WTC11 (cell line): ENCODE data around the gene DYSF. TPM values are rescaled to one million over a fixed set of nuclear protein-coding genes. Genes with fewer than 3 reads are reported as not detected.

Source experiments
- ATAC-seq: fragments of 200-7000 bp; cut with Tn5 transposase; 2 replicates; pipeline ENCODE4 v1.10.0; 2021; ENCODE audit warnings: mild to moderate bottlenecking, moderate library complexity
- CTCF ChIA-PET: fragments of 300-600 bp; sonication (Branson Sonifier 250); formaldehyde crosslinking; loops from one replicate; lab custom pipeline; 2021; ENCODE audit warnings: antibody characterized with exemption; lab: Charles Lee
- POLR2A ChIA-PET: fragments of 350-600 bp; sonication (Branson Sonifier 250); formaldehyde crosslinking; loops from one replicate; lab custom pipeline; 2021; ENCODE audit warnings: antibody characterized with exemption; lab: Charles Lee
- DNase-seq: peaks from one replicate; pipeline ENCODE4 v3.0.0; 2021; ENCODE audit warnings: low spot score
- H3K27ac Mint-ChIP-seq: 2 replicates; pipeline ENCODE4 v1.8.0; 2021; ENCODE audit warnings: mixed read lengths
- H3K27me3 Mint-ChIP-seq: 2 replicates; pipeline ENCODE4 v1.8.0; 2021; ENCODE audit warnings: low read depth, mild to moderate bottlenecking, moderate library complexity, mixed read lengths
- H3K36me3 Mint-ChIP-seq: 2 replicates; pipeline ENCODE4 v1.8.0; 2021; ENCODE audit warnings: mixed read lengths
- H3K4me1 Mint-ChIP-seq: 2 replicates; pipeline ENCODE4 v1.8.0; 2022; ENCODE audit warnings: mixed read lengths
- H3K4me3 Mint-ChIP-seq: 2 replicates; pipeline ENCODE4 v1.8.0; 2021; ENCODE audit warnings: mild to moderate bottlenecking, moderate library complexity, mixed read lengths
- H3K9me3 Mint-ChIP-seq: 2 replicates; pipeline ENCODE4 v1.8.0; 2021; ENCODE audit warnings: mixed read lengths
- EMX1 ChIP-seq: fragments of 250-450 bp; sonication (Bioruptor Pico); IDR thresholded peaks from 2 replicates; pipeline ENCODE4 v1.8.0; 2021; ENCODE audit warnings: mild to moderate bottlenecking
- JAZF1 ChIP-seq: fragments of 250-450 bp; sonication (Bioruptor Pico); IDR thresholded peaks from 2 replicates; pipeline ENCODE4 v1.9.0; 2021; ENCODE audit warnings: moderate library complexity, mild to moderate bottlenecking, inconsistent platforms
- NR1H2 ChIP-seq: sonication (generic); formaldehyde crosslinking; IDR thresholded peaks from 2 replicates; pipeline ENCODE4 v1.9.0; 2021; ENCODE audit warnings: mild to moderate bottlenecking, moderate library complexity, missing genetic modification reagents
- SMAD4 ChIP-seq: sonication (generic); formaldehyde crosslinking; IDR thresholded peaks from 2 replicates; pipeline ENCODE4 v1.8.0; 2022; ENCODE audit warnings: mild to moderate bottlenecking, missing genetic modification reagents
- TCF7 ChIP-seq: sonication (generic); formaldehyde crosslinking; IDR thresholded peaks from 2 replicates; pipeline ENCODE4 v1.8.0; 2022; ENCODE audit warnings: mild to moderate bottlenecking, low read depth, missing genetic modification reagents, moderate library complexity
- ZNF138 ChIP-seq: sonication (generic); formaldehyde crosslinking; conservative IDR thresholded peaks from 2 replicates; pipeline ENCODE4 v1.8.1; 2022; ENCODE audit warnings: mild to moderate bottlenecking, moderate library complexity, missing genetic modification reagents
- ZNF232 ChIP-seq: sonication (generic); formaldehyde crosslinking; IDR thresholded peaks from 2 replicates; pipeline ENCODE4 v1.8.0; 2022; ENCODE audit warnings: mild to moderate bottlenecking, missing genetic modification reagents
- total RNA-seq: library from RNA; stranded (reverse); gene quantifications from 3 replicates; pipeline ENCODE4 v1.2.3, GENCODE V29; 2021
- TF ChIP-seq, protein P1 (sequence below): fragments of 250-450 bp; sonication (Bioruptor Pico); IDR thresholded peaks from 2 replicates; pipeline ENCODE4 v1.9.0; 2021; ENCODE audit warnings: mild to moderate bottlenecking
- TF ChIP-seq, protein P2 (sequence below): sonication (generic); formaldehyde crosslinking; IDR thresholded peaks from 2 replicates; pipeline ENCODE4 v1.8.0; 2023; ENCODE audit warnings: missing genetic modification reagents, mild to moderate bottlenecking, borderline replicate concordance
- TF ChIP-seq, protein P3 (sequence below): sonication (generic); formaldehyde crosslinking; IDR thresholded peaks from 2 replicates; pipeline ENCODE4 v1.8.0; 2023; ENCODE audit warnings: missing genetic modification reagents
- TF ChIP-seq, protein P4 (sequence below): sonication (generic); formaldehyde crosslinking; conservative IDR thresholded peaks from 2 replicates; pipeline ENCODE4 v1.8.1; 2022; ENCODE audit warnings: mild to moderate bottlenecking, missing genetic modification reagents
- TF ChIP-seq, protein P5 (sequence below): sonication (generic); formaldehyde crosslinking; IDR thresholded peaks from 2 replicates; pipeline ENCODE4 v1.8.0; 2022; ENCODE audit warnings: mild to moderate bottlenecking, missing genetic modification reagents
- TF ChIP-seq, protein P6 (sequence below): sonication (generic); formaldehyde crosslinking; conservative IDR thresholded peaks from 2 replicates; pipeline ENCODE4 v1.8.1; 2023; ENCODE audit warnings: mild to moderate bottlenecking, low read depth, missing genetic modification reagents, moderate library complexity

DYSF gene
- total RNA-seq, 1 experiment from 2014 or later, result 14.8 TPM

DNA sequence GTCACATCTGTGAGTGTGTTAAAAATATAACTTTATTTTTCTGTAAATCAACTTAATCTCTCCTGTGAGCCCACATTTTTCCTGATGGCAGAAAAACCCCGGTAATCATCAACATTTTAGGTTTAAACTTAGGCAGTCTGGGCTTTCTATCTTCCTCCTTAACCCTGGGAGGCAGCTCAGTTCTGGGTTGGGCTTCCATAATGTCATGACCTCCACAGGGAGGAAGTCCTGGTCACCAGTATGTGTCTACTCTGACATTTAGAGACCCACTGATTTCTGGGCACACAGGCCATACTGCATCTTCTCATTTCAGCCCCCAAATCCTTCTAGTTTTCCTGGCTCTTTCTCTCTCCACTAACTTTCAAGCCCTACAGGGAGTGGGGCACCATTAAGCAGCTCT is 181.2 kb downstream of the DYSF start (continued):
- TF ChIP-seq, protein P1, sequence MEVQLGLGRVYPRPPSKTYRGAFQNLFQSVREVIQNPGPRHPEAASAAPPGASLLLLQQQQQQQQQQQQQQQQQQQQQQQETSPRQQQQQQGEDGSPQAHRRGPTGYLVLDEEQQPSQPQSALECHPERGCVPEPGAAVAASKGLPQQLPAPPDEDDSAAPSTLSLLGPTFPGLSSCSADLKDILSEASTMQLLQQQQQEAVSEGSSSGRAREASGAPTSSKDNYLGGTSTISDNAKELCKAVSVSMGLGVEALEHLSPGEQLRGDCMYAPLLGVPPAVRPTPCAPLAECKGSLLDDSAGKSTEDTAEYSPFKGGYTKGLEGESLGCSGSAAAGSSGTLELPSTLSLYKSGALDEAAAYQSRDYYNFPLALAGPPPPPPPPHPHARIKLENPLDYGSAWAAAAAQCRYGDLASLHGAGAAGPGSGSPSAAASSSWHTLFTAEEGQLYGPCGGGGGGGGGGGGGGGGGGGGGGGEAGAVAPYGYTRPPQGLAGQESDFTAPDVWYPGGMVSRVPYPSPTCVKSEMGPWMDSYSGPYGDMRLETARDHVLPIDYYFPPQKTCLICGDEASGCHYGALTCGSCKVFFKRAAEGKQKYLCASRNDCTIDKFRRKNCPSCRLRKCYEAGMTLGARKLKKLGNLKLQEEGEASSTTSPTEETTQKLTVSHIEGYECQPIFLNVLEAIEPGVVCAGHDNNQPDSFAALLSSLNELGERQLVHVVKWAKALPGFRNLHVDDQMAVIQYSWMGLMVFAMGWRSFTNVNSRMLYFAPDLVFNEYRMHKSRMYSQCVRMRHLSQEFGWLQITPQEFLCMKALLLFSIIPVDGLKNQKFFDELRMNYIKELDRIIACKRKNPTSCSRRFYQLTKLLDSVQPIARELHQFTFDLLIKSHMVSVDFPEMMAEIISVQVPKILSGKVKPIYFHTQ, result no peak

DNA sequence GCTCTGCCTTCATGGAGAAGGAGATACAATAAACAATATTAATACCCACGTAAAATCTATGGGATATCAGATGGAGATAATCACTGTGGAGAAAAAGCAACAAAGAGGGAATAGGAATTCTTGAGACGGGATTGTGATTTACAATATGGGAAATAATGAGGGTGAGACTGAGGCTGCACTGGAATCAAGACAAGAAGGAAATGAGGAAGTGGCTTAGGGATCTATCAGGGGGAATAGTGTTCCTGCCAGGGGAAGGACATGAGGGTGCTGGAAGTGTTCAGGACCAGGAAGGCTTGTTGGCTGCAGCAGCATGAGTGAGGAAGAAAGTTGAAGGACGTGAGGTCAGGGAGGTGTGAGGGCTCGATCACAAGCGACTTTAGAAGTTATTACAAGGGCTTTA is 182.4 kb downstream of the DYSF start:
- Mint-ChIP-seq H3K27ac (no peak overlapping the region), H3K4me1 (peaks cover 6% of the 10 kb centered on the region), H3K9me3 (no peaks in the 10 kb centered on the region), H3K27me3 (no peaks in the 10 kb centered on the region), H3K36me3 (no peaks in the 10 kb centered on the region), H3K4me3 (no peak overlapping the region)
- TF ChIP-seq NR1H2 (no peak), JAZF1 (no peak), SMAD4 (CRISPR knock-in tag) (no peak), ZNF232 (CRISPR knock-in tag) (no peak), EMX1 (CRISPR knock-in tag) (no peak)
- TF ChIP-seq, protein P2, sequence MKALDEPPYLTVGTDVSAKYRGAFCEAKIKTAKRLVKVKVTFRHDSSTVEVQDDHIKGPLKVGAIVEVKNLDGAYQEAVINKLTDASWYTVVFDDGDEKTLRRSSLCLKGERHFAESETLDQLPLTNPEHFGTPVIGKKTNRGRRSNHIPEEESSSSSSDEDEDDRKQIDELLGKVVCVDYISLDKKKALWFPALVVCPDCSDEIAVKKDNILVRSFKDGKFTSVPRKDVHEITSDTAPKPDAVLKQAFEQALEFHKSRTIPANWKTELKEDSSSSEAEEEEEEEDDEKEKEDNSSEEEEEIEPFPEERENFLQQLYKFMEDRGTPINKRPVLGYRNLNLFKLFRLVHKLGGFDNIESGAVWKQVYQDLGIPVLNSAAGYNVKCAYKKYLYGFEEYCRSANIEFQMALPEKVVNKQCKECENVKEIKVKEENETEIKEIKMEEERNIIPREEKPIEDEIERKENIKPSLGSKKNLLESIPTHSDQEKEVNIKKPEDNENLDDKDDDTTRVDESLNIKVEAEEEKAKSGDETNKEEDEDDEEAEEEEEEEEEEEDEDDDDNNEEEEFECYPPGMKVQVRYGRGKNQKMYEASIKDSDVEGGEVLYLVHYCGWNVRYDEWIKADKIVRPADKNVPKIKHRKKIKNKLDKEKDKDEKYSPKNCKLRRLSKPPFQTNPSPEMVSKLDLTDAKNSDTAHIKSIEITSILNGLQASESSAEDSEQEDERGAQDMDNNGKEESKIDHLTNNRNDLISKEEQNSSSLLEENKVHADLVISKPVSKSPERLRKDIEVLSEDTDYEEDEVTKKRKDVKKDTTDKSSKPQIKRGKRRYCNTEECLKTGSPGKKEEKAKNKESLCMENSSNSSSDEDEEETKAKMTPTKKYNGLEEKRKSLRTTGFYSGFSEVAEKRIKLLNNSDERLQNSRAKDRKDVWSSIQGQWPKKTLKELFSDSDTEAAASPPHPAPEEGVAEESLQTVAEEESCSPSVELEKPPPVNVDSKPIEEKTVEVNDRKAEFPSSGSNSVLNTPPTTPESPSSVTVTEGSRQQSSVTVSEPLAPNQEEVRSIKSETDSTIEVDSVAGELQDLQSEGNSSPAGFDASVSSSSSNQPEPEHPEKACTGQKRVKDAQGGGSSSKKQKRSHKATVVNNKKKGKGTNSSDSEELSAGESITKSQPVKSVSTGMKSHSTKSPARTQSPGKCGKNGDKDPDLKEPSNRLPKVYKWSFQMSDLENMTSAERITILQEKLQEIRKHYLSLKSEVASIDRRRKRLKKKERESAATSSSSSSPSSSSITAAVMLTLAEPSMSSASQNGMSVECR, result no peak
- TF ChIP-seq, protein P3, sequence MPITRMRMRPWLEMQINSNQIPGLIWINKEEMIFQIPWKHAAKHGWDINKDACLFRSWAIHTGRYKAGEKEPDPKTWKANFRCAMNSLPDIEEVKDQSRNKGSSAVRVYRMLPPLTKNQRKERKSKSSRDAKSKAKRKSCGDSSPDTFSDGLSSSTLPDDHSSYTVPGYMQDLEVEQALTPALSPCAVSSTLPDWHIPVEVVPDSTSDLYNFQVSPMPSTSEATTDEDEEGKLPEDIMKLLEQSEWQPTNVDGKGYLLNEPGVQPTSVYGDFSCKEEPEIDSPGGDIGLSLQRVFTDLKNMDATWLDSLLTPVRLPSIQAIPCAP (CRISPR knock-in tag), result no peak
- TF ChIP-seq, protein P4, sequence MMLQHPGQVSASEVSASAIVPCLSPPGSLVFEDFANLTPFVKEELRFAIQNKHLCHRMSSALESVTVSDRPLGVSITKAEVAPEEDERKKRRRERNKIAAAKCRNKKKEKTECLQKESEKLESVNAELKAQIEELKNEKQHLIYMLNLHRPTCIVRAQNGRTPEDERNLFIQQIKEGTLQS (CRISPR knock-in tag), result no peak
- DNase-seq (no peak), ATAC-seq (no peak)
- CTCF ChIA-PET, result no interaction called here
- POLR2A ChIA-PET, result no interaction called here

DNA sequence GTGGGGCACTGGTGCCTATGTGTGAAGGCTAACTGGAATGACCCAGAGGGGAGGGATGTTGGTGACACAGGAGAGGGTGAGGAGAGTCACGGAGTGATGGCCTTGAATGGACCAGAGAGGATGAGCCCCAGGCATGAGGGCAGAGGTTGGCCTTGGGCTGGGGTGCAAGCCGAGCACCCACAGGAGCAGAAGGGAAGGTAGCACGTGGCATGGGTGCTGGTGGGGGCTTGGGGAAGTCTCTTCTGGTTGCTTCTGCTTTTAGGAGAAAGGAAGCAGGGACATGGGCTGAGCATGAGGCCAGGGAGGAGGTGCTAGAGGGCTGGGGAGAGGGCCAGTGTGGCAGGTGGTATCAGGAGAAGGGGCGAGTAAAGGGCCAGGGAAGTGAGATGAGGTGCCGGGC is 183.8 kb downstream of the DYSF start:
- POLR2A ChIA-PET, result no interaction called here
- Mint-ChIP-seq H3K27me3 (no peaks in the 10 kb centered on the region), H3K4me1 (no peaks in the 10 kb centered on the region), H3K9me3 (no peaks in the 10 kb centered on the region), H3K36me3 (no peaks in the 10 kb centered on the region), H3K27ac (no peak overlapping the region), H3K4me3 (no peak overlapping the region)
- TF ChIP-seq, protein P5, sequence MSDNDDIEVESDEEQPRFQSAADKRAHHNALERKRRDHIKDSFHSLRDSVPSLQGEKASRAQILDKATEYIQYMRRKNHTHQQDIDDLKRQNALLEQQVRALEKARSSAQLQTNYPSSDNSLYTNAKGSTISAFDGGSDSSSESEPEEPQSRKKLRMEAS, result no peak
- TF ChIP-seq, protein P6, sequence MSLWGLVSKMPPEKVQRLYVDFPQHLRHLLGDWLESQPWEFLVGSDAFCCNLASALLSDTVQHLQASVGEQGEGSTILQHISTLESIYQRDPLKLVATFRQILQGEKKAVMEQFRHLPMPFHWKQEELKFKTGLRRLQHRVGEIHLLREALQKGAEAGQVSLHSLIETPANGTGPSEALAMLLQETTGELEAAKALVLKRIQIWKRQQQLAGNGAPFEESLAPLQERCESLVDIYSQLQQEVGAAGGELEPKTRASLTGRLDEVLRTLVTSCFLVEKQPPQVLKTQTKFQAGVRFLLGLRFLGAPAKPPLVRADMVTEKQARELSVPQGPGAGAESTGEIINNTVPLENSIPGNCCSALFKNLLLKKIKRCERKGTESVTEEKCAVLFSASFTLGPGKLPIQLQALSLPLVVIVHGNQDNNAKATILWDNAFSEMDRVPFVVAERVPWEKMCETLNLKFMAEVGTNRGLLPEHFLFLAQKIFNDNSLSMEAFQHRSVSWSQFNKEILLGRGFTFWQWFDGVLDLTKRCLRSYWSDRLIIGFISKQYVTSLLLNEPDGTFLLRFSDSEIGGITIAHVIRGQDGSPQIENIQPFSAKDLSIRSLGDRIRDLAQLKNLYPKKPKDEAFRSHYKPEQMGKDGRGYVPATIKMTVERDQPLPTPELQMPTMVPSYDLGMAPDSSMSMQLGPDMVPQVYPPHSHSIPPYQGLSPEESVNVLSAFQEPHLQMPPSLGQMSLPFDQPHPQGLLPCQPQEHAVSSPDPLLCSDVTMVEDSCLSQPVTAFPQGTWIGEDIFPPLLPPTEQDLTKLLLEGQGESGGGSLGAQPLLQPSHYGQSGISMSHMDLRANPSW, result no peak
- TF ChIP-seq ZNF138 (CRISPR knock-in tag) (no peak), TCF7 (no peak)
- CTCF ChIA-PET, result interaction anchor here (0.6 kb wide), 1 partner anchor 980 kb away, joined by 3 read pairs; no protein-coding TSS in a partner anchor
- no peak for ATAC-seq
- DNase-seq, result no peak
